Upper lobe of left lung (tissue), 4 donors: ENCODE measurements around the gene OTUB1.

ENCODE experiments used
- CTCF ChIP-seq, 6 experiments: fragments of 450-650 bp in 4 of 6; fragments of 200-600 bp in 2 of 6; sonication (generic) in 2 of 6; IDR thresholded peaks; one replicate each; pipeline ENCODE4 v1.5.1; 2016 to 2019; ENCODE audit warnings: antibody characterized with exemption in 6 of 6
- POLR2A ChIP-seq, 4 donors: fragments of 450-650 bp; IDR thresholded peaks; one replicate each; pipeline ENCODE4 v1.5.1; 2016 to 2017; ENCODE audit warnings: antibody characterized with exemption in 4 of 4, mild to moderate bottlenecking in 2 of 4
- POLR2AphosphoS5 ChIP-seq, 2 donors: sonication (generic); formaldehyde crosslinking; IDR thresholded peaks; one replicate each; pipeline ENCODE4 v1.5.1; 2017; ENCODE audit warnings: antibody characterized with exemption in 2 of 2

- TF ChIP-seq CTCF (IDR thresholded peaks at IDR 0.05) (no peak), POLR2A (IDR thresholded peaks at IDR 0.05) (no peak), POLR2AphosphoS5 (IDR thresholded peaks at IDR 0.05) (no peak)
Measured at GRCh38 chr11:64003807-64004589, 17.8 kb downstream of the OTUB1 start.
